Mesendoderm (in vitro differentiated cells): ENCODE results near the gene RUSF1.

Source experiments
- DNase-seq: peaks from one replicate; pipeline ENCODE4 v3.0.0; 2013
- H2AK5ac ChIP-seq: 2 replicates; pipeline ENCODE4 v1.6.1; 2013; ENCODE audit warnings: low read length, inconsistent platforms
- H2BK120ac ChIP-seq: 2 replicates; pipeline ENCODE4 v1.6.1; 2013; ENCODE audit warnings: low read depth, mild to moderate bottlenecking, low read length, moderate library complexity, mixed read lengths
- H2BK15ac ChIP-seq: replicated peaks from 2 replicates; pipeline ENCODE4 v1.6.1; 2013; ENCODE audit warnings: low read depth, mild to moderate bottlenecking, moderate library complexity
- H2BK5ac ChIP-seq: 2 replicates; pipeline ENCODE4 v1.6.1; 2013; ENCODE audit warnings: low read length, inconsistent platforms
- H3K18ac ChIP-seq: 2 replicates; pipeline ENCODE4 v1.6.1; 2013; ENCODE audit warnings: mild to moderate bottlenecking, low read length, mixed read lengths
- H3K23ac ChIP-seq: one replicate; pipeline ENCODE4 v1.6.1; 2013; ENCODE audit warnings: low read length
- H3K27ac ChIP-seq: 2 replicates; pipeline ENCODE4 v1.5.1; 2013; ENCODE audit warnings: low read depth, mild to moderate bottlenecking, inconsistent platforms, low read length, moderate library complexity
- H3K27me3 ChIP-seq: 2 replicates; pipeline ENCODE4 v1.6.1; 2013; ENCODE audit warnings: low read length, control low read depth, mild to moderate bottlenecking, inconsistent platforms; ENCODE audit not compliant: insufficient read depth, poor library complexity
- H3K36me3 ChIP-seq: 2 replicates; pipeline ENCODE4 v1.6.1; 2013; ENCODE audit warnings: low read length, inconsistent platforms; ENCODE audit not compliant: control insufficient read depth, insufficient read depth
- H3K4ac ChIP-seq: one replicate; pipeline ENCODE4 v1.6.1; 2013; ENCODE audit warnings: low read depth, mild to moderate bottlenecking, low read length, moderate library complexity
- H3K4me1 ChIP-seq: 2 replicates; pipeline ENCODE4 v1.6.1; 2013; ENCODE audit warnings: low read depth, low read length, inconsistent platforms; ENCODE audit not compliant: control insufficient read depth
- H3K4me2 ChIP-seq: 2 replicates; pipeline ENCODE4 v1.6.1; 2013; ENCODE audit warnings: low read length
- H3K4me3 ChIP-seq: 2 replicates; pipeline ENCODE4 v1.5.1; 2013; ENCODE audit warnings: mild to moderate bottlenecking, low read length
- H3K56ac ChIP-seq: one replicate; pipeline ENCODE4 v1.6.1; 2013; ENCODE audit warnings: low read length
- H3K79me1 ChIP-seq: 2 replicates; pipeline ENCODE4 v1.6.1; 2013; ENCODE audit warnings: low read length, inconsistent platforms
- H3K79me2 ChIP-seq: 2 replicates; pipeline ENCODE4 v1.6.1; 2013; ENCODE audit warnings: mild to moderate bottlenecking, low read length; ENCODE audit not compliant: control insufficient read depth, insufficient read depth
- H3K9ac ChIP-seq: 2 replicates; pipeline ENCODE4 v1.6.1; 2013; ENCODE audit warnings: low read length, inconsistent platforms
- H4K5ac ChIP-seq: one replicate; pipeline ENCODE4 v1.6.1; 2013; ENCODE audit warnings: low read length
- H4K8ac ChIP-seq: one replicate; pipeline ENCODE4 v1.6.1; 2013; ENCODE audit warnings: low read depth, mild to moderate bottlenecking, control low read depth, low read length, moderate library complexity
- WGBS: extraction: QIAGEN DNeasy Blood & Tissue Kit; methylation state at CpG from one replicate; pipeline ENCODE4 v1.1.7; 2013; ENCODE audit warnings: low lambda C conversion rate, missing lambda C conversion rate; ENCODE audit not compliant: insufficient coverage; ENCODE audit errors: extremely low coverage; 5-methylcytosine and 5-hydroxymethylcytosine counted together

RUSF1 gene

GRCh38 chr16:31458844-31459686 lies 49.1 kb downstream of the RUSF1 start, which contains the start of gene ARMC5:
TSS of gene ARMC5 (plus strand) at chr16:31459501. CDS start at chr16:31459525, 24 bp downstream.
- H4K5ac ChIP-seq, result peak within 1 kb of the TSS; percentile 21
- peak within 1 kb of the TSS; percentile 56 for H2AK5ac ChIP-seq
- H3K23ac ChIP-seq, result peak within 1 kb of the TSS; percentile 81
- no peak within 1 kb of the TSS for H2BK15ac ChIP-seq
- H4K8ac ChIP-seq, result no peak within 1 kb of the TSS
- peak within 1 kb of the TSS; percentile 44 for H3K18ac ChIP-seq
- no peaks in the 10 kb centered on the region for H3K36me3 ChIP-seq
- H3K79me2 ChIP-seq, result peaks cover 25% of the 10 kb centered on the region
- H3K79me1 ChIP-seq, result peaks cover 24% of the 10 kb centered on the region
- peaks cover 6% of the 10 kb centered on the region for H3K4me1 ChIP-seq
- peak within 1 kb of the TSS; percentile 99 for H3K56ac ChIP-seq
- peak within 1 kb of the TSS; percentile 76 for H3K4me3 ChIP-seq
- peak; percentile 99 for DNase-seq
- H2BK5ac ChIP-seq, result peak within 1 kb of the TSS; percentile 97
- no CpG with 5 or more reads among the region's 91 CpGs for WGBS
- H3K4me2 ChIP-seq, result peak within 1 kb of the TSS; percentile 95
- H3K4ac ChIP-seq, result peak within 1 kb of the TSS; percentile 94
- no peaks in the 10 kb centered on the region for H3K27me3 ChIP-seq
- peak within 1 kb of the TSS; percentile 17 for H2BK120ac ChIP-seq
- H3K27ac ChIP-seq, result peak within 1 kb of the TSS; percentile 89
- peak within 1 kb of the TSS; percentile 96 for H3K9ac ChIP-seq

DNA sequence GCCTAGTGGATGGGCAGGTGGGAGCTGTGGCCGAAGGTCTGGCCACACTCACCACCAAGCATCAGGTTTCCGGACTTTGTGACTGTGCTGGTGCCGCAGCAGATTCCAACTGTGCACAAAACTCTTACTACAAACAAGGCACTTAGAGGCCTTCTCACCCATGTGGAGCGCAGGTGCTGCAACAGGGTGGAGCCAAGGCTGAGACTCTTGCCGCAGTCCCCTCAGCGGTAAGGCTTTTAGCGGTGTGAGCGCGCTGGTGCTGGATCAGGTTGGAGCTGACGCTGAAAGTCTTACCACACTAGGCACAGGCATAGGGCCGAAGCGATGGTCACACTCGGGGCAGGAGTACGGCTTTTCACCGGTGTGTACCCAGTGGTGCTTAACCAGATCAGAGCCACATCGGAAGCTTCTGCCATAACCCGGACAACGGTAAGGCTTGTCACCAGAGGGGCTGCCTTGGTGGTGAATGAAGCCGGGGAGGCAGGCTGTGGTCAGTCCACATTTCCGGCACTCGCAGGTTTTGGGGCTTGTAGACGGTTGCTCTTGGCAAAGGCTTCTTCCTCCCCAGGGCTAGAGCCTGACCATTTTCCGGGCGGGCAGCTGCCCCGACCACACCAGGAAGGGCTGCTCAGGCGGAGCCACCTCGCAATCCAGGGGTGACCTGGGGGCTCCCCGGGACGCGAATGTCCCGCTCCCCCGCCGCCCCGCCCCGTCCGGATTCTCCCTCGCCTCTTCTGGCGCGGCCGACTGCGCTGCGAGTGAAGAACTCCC lies 49.9 kb downstream of the RUSF1 start:
- peak; percentile 75 for DNase-seq
- Histone ChIP-seq H4K8ac (no peak overlapping the region), H3K27me3 (no peaks in the 10 kb centered on the region), H3K36me3 (no peaks in the 10 kb centered on the region), H3K4me2 (peak overlapping the region; percentile 95), H3K4ac (peak overlapping the region; percentile 28), H3K27ac (peak overlapping the region; percentile 87), H3K4me3 (peak overlapping the region; percentile 54), H2AK5ac (no peak overlapping the region), H3K4me1 (peaks cover 11% of the 10 kb centered on the region), H3K79me2 (peaks cover 25% of the 10 kb centered on the region), H2BK15ac (no peak overlapping the region), H3K56ac (peak overlapping the region; percentile 92), H2BK5ac (no peak overlapping the region), H3K9ac (peak overlapping the region; percentile 81), H3K23ac (no peak overlapping the region), H3K79me1 (peaks cover 24% of the 10 kb centered on the region), H4K5ac (no peak overlapping the region), H3K18ac (peak overlapping the region; percentile 34), H2BK120ac (no peak overlapping the region)
- WGBS, result no CpG with 5 or more reads among the region's 42 CpGs

DNA sequence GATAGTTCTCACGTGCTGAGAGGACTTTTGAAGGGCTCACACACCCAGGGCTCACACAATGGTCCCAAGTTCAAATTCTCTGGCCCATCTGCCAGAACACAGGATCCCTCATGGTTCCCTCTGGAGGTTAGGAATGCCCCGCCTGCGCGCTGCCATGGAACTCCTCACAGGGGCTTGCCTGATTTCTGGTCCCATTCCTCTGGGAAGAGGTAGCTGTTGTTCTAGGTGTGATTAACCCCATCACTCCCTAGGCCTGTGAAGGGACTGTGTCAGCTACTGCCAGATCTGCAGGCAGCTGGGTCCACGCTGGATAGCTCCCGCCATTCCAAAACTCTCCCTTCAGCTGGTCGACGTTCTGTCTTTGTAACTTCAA lies 51.2 kb downstream of the RUSF1 start:
- Histone ChIP-seq H3K18ac (no peak overlapping the region), H3K79me1 (peaks cover 24% of the 10 kb centered on the region), H3K79me2 (peaks cover 25% of the 10 kb centered on the region), H4K5ac (no peak overlapping the region), H2BK120ac (no peak overlapping the region), H3K4me2 (no peak overlapping the region), H3K27me3 (no peaks in the 10 kb centered on the region), H3K4me3 (no peak overlapping the region), H3K9ac (peak overlapping the region; percentile 19), H4K8ac (no peak overlapping the region), H2BK5ac (no peak overlapping the region), H3K4me1 (peaks cover 12% of the 10 kb centered on the region), H3K4ac (no peak overlapping the region), H3K23ac (no peak overlapping the region), H3K27ac (no peak overlapping the region), H2BK15ac (no peak overlapping the region), H3K36me3 (no peaks in the 10 kb centered on the region), H2AK5ac (no peak overlapping the region), H3K56ac (no peak overlapping the region)
- no CpG with 5 or more reads among the region's 8 CpGs for WGBS
- DNase-seq, result peak; percentile 17

GRCh38 chr16:31455601-31456314 lies 52.4 kb downstream of the RUSF1 start:
- H3K4me2 ChIP-seq, result no peak overlapping the region
- no peak overlapping the region for H3K23ac ChIP-seq
- DNase-seq, result peak; percentile 60
- no peaks in the 10 kb centered on the region for H3K36me3 ChIP-seq
- H2AK5ac ChIP-seq, result no peak overlapping the region
- peaks cover 25% of the 10 kb centered on the region for H3K79me2 ChIP-seq
- no peak overlapping the region for H3K4me3 ChIP-seq
- no peaks in the 10 kb centered on the region for H3K27me3 ChIP-seq
- H3K56ac ChIP-seq, result peak overlapping the region; percentile 18
- H3K27ac ChIP-seq, result no peak overlapping the region
- H3K4ac ChIP-seq, result no peak overlapping the region
- H2BK5ac ChIP-seq, result no peak overlapping the region
- H3K79me1 ChIP-seq, result peaks cover 24% of the 10 kb centered on the region
- WGBS, result no CpG with 5 or more reads among the region's 17 CpGs
- H4K8ac ChIP-seq, result no peak overlapping the region
- no peak overlapping the region for H2BK15ac ChIP-seq
- H2BK120ac ChIP-seq, result no peak overlapping the region
- H4K5ac ChIP-seq, result no peak overlapping the region
- H3K9ac ChIP-seq, result peak overlapping the region; percentile 18
- H3K18ac ChIP-seq, result no peak overlapping the region
- H3K4me1 ChIP-seq, result peaks cover 12% of the 10 kb centered on the region

- peaks cover 10% of the 10 kb centered on the region for H3K4me1 ChIP-seq
- no peak overlapping the region for H3K23ac ChIP-seq
- H3K36me3 ChIP-seq, result no peaks in the 10 kb centered on the region
- H3K27me3 ChIP-seq, result no peaks in the 10 kb centered on the region
- H2AK5ac ChIP-seq, result peak overlapping the region; percentile 74
- peak; percentile 81 for DNase-seq
- H2BK5ac ChIP-seq, result peak overlapping the region; percentile 1
- H3K4me2 ChIP-seq, result no peak overlapping the region
- H3K4me3 ChIP-seq, result no peak overlapping the region
- H4K5ac ChIP-seq, result no peak overlapping the region
- WGBS, result no CpG with 5 or more reads among the region's 20 CpGs
- H3K27ac ChIP-seq, result no peak overlapping the region
- H3K79me1 ChIP-seq, result peaks cover 24% of the 10 kb centered on the region
- peaks cover 25% of the 10 kb centered on the region for H3K79me2 ChIP-seq
- no peak overlapping the region for H4K8ac ChIP-seq
- no peak overlapping the region for H2BK15ac ChIP-seq
- no peak overlapping the region for H3K4ac ChIP-seq
- peak overlapping the region; percentile 72 for H3K56ac ChIP-seq
- peak overlapping the region; percentile 39 for H3K9ac ChIP-seq
- no peak overlapping the region for H3K18ac ChIP-seq
- no peak overlapping the region for H2BK120ac ChIP-seq
Measured at GRCh38 chr16:31453255-31454204, 54.7 kb downstream of the RUSF1 start.
